Stimulated activated CD8-positive, alpha-beta memory T cell treated with anti-CD3 and anti-CD28 coated beads, Interleukin-15, amount 100 ng/mL, for 48 hours (primary cell): ENCODE data around the gene P2RY6.
"Not testable (repeated sequence)": the region's sequence is repeated elsewhere in the genome, so short reads cannot be mapped to it uniquely, and the experiment has no call there.

Experiments
- DNase-seq, 2 donors: peaks; one replicate each; pipeline ENCODE4 v3.0.0-alpha.2; 2020; ENCODE audit warnings: low read depth in 2 of 2

Gene P2RY6, protein sequence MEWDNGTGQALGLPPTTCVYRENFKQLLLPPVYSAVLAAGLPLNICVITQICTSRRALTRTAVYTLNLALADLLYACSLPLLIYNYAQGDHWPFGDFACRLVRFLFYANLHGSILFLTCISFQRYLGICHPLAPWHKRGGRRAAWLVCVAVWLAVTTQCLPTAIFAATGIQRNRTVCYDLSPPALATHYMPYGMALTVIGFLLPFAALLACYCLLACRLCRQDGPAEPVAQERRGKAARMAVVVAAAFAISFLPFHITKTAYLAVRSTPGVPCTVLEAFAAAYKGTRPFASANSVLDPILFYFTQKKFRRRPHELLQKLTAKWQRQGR

DNA sequence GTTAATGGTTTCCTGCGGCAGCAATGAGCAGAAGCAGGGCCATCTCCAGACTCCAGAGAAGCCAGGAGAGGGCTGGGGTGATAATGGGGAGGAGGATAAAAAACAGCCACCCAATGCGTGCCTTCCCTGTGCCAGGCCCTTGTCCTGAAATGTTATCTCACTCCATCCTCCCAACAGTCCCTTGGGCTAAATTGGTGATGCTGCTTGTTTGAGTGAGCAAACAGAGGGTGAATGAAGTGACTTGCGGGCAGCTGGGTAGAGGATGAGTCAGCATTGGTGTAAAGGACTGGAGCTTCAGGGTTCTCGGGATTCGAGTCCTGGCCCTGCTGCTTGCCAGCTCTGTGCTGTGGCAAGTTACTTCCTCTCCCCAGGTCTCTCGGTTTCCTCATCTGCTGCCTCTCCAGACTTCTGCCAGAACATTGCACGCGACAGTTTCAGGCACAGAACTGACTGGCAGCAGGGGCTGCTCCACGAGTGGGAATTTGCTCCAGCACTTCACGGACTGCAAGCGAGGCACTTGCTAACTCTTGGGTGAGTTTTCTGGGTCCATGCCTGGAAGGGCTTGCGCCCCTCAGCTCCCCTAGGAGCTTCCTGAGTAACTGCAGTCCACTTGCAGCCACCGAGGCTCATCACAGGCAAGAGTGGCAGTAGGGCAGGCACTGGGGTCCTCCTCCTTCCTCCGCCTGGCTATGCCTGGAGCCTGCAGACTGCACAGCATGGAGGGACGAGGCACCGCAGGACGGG lies at the start of gene P2RY6:
Gene P2RY6, plus strand, starts transcription at position 403 of the 744 bp plus-strand sequence. CDS start 24,181 bp downstream, outside the sequence.
- no peak for DNase-seq

DNA sequence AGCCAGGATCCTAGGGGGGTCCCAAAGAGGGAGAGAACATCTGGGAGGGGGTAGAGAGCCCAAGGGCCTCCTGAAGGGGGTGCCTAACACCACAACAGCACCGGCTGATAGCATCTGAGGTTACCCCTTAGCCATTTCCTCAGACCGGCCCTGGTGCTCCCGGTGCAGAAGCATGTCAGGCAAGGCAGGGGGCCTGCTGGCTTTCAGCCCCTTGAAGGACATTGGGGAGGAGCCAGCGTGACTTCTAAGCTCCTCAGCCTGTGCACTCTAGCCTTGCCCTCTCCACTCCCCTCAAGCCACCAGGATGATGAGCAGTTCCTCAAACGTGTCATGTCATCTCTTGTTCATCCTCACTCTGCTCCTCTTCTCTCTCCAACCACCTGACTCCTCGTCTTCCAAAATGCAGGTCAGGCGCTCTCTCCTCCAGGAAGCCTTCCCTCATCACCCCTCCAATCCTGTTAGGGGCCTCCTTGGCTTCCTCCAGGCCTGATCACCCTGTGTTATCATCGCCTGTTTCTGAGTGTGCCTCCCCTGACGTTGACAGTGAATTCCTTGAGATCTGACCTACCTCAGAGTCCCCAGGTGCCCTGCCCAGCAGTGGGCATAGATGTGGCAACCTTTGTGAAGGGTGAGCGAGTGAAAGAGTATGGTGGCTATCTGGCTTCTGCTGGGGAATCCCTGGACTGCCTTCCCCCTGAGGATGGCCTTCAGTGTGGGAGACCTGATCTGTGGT lies 48.0 kb upstream of the P2RY6 start:
- no peak for DNase-seq

DNA sequence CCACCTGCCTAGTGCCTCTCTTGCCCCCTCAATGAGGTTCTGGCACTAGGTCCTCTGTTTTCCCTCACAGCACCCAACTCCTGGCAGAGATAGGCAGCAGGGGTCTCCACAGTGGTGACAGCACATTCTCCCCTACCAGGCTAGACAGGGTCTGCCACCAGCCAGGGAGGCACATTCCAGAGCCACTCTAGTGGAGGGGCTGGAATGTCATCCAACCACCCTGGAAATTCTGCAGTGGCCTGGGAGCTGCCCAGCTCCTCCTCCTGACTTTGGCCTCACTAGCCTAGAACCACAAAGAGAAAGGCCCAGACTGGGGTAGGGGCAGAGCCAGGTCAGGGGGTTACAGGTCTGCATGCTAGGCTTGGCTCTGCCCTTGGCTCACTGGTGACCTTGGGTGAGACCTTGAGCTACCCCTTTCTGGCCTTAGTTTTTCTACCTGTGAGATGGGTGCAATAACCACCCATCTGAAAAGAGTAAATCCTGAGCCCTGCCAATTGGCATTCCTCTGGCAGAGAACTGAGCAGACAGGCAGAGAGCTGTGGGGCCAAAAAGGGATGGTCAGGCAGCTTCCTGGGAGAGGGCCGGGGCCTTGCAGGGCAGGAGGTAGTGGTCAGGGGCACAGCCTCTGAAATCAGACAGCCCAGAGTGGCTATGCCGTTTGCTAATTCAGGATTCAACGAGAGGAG lies 47.0 kb upstream of the P2RY6 start:
- DNase-seq = no peak

DNA sequence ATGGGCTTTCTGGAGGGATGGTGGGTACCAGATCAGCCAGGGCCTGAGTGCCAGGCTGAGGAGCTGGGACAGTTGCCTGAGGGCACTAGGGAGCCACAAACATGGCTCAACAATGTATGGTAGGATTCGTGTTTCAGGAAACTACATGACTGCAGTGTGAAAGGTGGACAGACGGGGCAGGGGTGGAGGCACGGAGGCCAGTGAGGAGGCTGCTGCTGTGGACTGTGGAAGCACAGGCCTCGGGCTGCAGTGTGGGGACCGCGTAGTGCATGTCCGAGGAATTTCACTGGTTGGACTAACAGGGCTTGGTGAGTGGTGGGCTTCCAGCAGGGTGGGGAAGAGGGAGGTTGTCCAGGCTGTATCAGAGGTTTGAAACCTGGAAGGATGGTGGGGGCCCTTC lies 46.3 kb upstream of the P2RY6 start:
- no peak for DNase-seq

DNA sequence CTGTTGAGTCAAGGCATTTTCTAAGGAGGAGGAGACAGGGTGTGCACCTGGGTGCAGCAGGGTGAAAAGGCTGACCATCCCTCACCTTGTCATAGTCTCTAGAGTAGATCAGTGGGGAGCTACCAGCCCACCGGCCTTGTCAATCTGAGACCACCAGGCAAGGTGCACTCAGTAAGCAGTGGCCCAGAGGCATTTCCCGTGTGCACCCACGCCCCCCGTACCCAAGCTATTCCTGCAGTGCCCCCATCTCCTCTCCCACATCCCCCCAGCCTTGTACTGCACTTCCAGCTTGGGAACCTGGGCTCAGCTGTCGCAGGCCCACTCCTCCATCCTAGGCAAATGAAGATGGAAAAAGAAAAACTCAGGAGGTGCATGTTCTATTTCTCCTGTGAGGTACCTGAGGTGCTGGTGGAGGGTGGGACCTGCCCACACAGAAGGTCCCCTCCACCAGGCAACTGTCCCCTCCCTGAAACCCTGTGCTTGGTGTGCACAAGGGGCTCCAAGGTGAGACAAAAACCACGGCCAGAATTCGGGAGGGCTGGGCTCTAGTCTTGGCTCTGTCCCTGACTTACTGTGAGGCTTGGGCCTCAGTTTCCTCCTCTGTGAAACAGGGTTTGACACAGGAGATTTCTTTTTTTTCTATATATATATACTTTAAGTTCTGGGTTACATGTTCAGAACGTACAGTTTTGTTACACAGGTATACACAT lies 45.7 kb upstream of the P2RY6 start:
- DNase-seq = no peak

DNA sequence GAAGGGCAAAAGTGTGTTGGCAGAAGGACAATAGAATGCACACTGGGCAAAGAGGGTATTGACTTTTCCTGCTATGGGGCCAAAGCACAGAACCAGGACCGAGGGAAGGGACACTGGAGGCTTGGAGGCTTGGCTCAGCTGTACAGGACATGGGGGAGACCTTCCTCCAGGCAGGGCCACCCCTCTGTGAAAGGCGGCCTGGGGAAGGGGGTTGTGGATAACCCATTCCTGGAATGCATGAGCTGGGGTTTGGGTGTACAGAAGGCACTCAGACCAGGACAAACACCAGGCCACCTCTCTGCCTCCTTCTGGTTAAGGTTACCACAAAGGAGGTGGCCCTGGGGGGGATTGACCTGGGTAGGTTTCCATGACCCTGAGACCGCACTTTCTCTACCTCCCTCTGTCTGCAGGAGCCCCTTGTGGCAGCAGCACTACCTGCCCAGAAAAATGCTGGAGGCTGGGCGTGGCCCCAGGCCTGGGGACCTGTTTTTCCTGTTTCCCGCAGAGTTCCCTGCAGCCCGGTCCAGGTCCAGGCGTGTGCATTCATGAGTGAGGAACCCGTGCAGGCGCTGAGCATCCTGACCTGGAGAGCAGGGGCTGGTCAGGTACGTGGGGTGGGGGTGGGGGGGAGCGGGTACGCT lies 44.4 kb upstream of the P2RY6 start:
- no peak for DNase-seq

DNA sequence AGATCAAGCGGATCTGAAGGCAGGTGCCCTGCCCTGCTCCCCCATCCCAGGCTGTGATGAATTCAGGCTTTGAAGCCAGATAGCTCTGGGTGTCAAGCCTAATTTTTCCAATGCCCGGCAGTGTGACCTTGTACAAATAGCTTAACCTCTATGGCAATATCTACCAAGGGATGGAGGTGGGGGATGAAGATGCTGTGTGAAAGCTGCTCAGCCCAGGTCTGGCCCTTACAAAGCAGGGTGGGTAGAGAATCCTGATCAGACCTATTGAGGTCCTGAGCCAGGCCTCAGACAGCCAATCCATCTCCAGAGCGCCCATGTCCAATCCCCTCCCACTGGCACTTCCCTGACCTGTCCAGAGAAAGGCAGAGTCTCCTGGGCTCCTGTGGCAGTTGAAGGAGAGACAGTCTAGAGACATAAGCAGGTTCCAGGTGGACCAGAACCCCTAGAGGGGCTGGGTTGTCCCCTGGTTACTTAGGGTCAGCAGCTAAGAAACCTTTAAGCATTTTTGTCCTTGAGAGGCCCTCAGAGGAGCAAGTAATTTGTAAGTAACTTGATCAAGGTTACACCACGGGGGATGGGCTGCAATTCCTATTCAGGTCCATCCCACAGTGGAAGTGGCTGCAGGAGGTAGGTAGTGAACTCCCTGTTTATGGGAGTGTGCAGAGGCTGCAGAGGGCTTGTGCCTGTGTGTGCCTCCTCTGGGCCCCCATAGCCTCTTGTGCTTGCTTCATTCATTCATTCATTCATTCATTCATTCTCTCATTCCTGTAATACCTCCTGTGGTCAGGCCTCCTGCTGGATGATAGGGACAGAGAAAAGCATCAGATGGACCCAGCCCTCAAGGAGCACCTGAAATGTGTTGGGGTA lies 43.6 kb upstream of the P2RY6 start:
- DNase-seq = no peak

DNA sequence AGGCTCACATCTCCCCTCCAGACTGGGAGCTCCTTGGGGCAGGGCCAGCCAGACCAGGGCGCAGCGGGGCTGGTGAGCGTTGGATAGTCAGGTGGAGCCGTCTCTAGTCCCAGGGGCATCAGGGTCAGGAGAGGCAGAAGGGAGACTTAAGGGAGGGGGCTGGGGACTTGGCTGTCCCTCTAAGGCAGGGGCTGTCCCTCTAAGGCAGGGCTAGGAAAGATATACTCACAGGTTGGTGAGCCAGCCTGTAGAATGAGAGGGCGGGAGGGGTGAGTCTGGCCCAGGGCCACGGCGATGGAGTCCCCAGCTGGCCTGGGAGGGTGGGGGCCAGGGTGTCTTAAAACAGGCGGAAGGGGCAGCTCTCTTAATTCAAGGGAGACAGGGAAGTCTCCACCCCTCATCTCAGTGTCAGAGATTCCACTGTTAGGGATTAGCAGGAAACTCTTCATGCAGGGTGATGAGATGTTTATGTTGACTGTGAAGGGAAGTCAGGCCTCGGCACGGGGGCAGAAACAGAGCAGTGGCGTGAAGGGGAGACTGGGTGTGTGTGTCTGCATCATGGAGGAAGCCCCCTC lies 42.7 kb upstream of the P2RY6 start:
- no peak for DNase-seq

DNA sequence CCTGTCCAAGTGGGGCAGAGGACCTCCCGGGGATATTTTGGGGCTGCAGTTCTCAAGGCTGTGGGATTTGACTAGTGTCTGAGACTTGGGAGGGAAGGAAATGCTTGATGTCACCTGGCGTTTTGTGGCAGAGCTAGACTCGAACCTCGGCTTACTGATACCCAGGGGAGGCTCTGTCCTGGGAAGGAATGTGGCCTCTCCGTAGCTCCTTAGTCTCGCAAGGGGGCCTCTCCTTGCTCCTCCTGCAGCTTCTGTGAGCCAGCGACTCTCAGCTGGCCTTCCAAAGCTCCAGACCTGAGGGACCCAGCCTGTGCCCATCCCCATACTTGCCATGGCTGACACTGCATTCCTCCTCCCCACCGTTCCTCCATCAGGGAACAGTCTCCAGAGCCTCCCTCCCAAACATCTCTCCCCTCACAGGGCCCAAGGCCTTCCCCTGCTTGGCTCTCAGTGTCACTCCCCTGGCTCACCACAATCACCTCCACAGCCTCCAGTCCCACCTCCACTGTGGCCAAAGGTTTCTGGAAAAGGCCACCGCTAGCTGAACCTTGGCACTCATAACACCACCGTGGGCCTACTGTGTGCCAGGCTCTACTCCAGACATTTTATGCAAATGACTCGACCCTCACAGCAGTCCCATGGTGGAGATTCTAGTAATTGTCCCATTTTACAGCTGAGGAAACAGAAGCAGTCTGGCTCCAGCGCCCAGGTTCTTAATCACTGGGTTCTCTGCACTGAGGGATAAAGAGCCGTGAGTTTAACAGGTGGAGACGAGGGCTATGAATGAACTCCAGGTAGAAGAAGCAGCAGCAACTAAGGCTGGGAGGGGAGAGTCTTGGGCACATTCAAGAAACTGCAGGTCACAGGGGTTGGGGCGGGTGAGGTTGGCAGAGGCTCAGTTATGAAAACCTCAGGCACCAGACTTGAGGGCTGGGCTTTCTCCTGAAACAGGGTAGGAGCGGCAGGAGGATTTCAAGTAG lies 42.0 kb upstream of the P2RY6 start:
- no peak for DNase-seq

DNA sequence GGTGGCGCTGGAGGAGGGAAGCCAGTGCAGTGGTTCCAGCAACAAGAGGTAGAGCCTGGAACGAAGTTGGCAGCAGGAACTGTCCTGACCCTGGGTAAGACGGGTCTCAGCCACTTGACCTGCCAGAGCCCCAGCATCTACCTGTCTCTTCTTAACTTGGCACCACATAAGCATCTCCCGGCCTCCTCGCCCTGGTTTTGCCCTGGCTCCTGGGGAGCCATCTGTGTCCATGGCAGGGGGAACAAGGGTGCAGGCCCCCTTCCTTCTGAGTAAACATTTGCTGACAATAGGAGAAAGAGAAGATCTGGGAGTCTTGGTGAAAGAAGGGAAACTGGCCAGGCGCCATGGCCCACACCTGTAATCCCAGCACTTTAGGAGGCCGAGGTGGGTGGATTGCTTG lies 41.2 kb upstream of the P2RY6 start:
- DNase-seq = no peak

DNA sequence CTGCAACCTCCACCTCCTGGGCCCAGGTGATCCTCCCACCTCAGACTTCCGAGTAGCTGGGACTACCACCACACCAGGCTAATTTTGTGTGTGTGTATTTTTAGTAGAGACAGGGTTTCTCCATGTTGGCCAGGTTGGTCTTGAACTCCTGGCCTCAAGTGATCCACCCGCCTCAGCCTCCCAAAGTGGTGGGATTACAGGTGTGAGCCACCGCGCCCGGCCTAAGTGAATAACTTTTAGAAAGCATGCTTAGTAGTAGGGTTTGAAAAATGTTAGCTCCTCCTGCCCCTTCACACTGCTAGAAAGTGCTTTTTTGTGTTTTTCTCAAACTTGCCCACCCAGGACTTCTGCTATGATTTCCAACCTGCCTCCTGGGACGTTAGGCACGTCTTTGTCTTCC lies 39.7 kb upstream of the P2RY6 start:
- DNase-seq = not testable (repeated sequence)

DNA sequence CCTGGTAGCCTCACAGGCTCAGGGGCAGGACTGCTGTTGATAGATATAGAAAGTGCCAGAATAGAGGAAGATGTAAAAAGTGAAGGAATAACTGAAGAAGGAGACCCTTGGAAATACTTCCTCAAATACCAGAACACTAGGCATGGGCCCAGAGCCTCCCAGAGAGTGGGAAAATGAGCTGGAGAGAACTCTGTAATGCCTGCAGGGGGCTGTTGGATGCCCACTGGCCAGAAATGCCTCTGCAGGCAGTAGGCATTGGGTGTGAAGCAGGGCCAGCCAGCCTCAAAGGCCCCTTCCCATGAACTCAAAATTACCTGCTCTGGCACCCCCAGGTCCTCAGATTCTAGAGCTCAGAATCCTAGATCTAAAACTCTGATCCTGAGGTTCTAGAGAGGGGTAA lies 38.9 kb upstream of the P2RY6 start:
- no peak for DNase-seq

DNA sequence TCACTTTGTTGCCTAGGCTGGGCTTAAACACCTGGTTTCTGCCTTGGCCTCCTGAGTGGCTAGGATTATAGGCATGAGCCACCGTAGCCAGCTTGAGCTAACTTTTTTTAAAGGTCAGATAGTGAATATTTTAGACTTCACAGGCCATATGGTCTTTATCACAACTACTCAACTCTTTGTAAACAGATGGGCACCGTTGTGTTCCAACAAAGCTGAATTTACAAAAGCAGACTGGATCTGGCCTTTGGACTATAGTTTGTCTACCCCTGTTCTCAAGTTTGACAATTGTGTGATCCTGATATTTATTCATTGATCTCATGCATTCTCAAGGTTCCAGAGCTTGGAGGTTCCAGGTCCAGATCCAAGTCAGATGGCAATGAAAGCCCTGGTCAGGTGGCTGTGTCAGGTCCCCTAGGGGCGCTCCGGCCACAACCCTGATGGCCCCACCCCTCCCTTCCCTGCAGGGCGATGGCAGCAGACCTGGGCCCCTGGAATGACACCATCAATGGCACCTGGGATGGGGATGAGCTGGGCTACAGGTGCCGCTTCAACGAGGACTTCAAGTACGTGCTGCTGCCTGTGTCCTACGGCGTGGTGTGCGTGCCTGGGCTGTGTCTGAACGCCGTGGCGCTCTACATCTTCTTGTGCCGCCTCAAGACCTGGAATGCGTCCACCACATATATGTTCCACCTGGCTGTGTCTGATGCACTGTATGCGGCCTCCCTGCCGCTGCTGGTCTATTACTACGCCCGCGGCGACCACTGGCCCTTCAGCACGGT lies 38.3 kb upstream of the P2RY6 start:
- no peak for DNase-seq

DNA sequence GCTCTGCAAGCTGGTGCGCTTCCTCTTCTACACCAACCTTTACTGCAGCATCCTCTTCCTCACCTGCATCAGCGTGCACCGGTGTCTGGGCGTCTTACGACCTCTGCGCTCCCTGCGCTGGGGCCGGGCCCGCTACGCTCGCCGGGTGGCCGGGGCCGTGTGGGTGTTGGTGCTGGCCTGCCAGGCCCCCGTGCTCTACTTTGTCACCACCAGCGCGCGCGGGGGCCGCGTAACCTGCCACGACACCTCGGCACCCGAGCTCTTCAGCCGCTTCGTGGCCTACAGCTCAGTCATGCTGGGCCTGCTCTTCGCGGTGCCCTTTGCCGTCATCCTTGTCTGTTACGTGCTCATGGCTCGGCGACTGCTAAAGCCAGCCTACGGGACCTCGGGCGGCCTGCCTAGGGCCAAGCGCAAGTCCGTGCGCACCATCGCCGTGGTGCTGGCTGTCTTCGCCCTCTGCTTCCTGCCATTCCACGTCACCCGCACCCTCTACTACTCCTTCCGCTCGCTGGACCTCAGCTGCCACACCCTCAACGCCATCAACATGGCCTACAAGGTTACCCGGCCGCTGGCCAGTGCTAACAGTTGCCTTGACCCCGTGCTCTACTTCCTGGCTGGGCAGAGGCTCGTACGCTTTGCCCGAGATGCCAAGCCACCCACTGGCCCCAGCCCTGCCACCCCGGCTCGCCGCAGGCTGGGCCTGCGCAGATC lies 37.5 kb upstream of the P2RY6 start:
- DNase-seq = no peak

DNA sequence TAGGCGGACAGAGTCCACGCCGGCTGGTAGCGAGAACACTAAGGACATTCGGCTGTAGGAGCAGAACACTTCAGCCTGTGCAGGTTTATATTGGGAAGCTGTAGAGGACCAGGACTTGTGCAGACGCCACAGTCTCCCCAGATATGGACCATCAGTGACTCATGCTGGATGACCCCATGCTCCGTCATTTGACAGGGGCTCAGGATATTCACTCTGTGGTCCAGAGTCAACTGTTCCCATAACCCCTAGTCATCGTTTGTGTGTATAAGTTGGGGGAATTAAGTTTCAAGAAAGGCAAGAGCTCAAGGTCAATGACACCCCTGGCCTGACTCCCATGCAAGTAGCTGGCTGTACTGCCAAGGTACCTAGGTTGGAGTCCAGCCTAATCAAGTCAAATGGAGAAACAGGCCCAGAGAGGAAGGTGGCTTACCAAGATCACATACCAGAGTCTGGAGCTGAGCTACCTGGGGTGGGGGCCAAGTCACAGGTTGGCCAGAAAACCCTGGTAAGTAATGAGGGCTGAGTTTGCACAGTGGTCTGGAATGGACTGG lies 36.8 kb upstream of the P2RY6 start:
- no peak for DNase-seq

DNA sequence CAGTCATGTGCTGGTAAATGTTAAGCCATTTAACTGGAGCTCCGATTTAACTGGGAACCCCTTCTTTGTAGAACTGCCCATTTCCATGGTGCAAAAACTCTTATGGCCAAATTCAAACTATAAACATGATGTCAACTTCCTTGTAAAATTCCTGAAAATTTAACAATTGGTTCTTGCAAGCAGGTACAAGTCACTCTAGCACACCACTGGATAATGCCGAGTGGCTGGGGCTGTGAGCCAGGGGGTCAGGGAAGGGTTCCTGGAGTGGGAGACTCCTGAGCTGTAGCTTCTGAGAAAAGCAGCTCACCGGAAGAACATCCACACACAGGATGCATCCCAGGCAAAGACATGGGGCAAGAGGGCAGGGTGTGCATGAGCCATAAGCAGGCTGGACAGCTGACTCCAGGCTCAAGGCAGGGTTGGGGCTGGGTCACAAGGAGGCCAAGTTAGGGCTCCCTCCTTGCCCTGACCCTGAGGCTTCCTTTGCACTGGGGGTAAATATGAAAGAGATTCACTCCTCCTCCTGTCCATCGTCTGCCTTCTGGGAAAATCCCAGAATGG lies 35.9 kb upstream of the P2RY6 start:
- DNase-seq = no peak
